Skeletal muscle tissue (tissue), 4 donors: Measurements from ENCODE around the gene FGF21. TPM values are rescaled to one million over a fixed set of nuclear protein-coding genes. Genes with fewer than 3 reads are reported as not detected.
"Not testable (repeated sequence)": the region's sequence is repeated elsewhere in the genome, so short reads cannot be mapped to it uniquely, and the experiment has no call there.

Source experiments
- H3K27ac ChIP-seq: one replicate; pipeline ENCODE4 v1.7.0; 2013; ENCODE audit warnings: mild to moderate bottlenecking, low read depth, low read length, inconsistent platforms
- H3K27me3 ChIP-seq, 3 donors: one replicate each; pipeline ENCODE4 v1.7.0; 2013; ENCODE audit warnings: low read length in 3 of 3; ENCODE audit not compliant: control insufficient read depth in 3 of 3, insufficient read depth in 3 of 3
- H3K36me3 ChIP-seq, 3 donors: one replicate each; pipeline ENCODE4 v1.7.0; 2013; ENCODE audit warnings: low read length in 3 of 3; ENCODE audit not compliant: control insufficient read depth in 3 of 3, insufficient read depth in 3 of 3
- H3K4me1 ChIP-seq, 3 donors: one replicate each; pipeline ENCODE4 v1.7.0; 2013; ENCODE audit warnings: low read length in 3 of 3, mild to moderate bottlenecking in 3 of 3; ENCODE audit not compliant: control insufficient read depth in 3 of 3, insufficient read depth in 3 of 3
- H3K4me3 ChIP-seq, 3 donors: one replicate each; pipeline ENCODE4 v1.7.0; 2013; ENCODE audit warnings: low read length in 3 of 3
- H3K9ac ChIP-seq, 3 donors: one replicate each; pipeline ENCODE4 v1.7.0; 2013; ENCODE audit warnings: low read length in 3 of 3, mild to moderate bottlenecking in 3 of 3, moderate library complexity in 2 of 3, low read depth in 1 of 3
- H3K9me3 ChIP-seq, 3 donors: one replicate each; pipeline ENCODE4 v1.7.0; 2013; ENCODE audit warnings: low read length in 3 of 3; ENCODE audit not compliant: control insufficient read depth in 3 of 3
- total RNA-seq: library from RNA; depleted of rRNA; stranded (reverse); fragments of >200 nt; gene quantifications from one replicate; pipeline ENCODE4 v1.2.3, GENCODE V29; 2014
- donor health status: Osteomylitis.

The FGF21 gene
- total RNA-seq, 1 donor from 2014 or later, result not detected

- Histone ChIP-seq H3K9ac (peak overlapping the region; percentile 32 to 99 (median 97)), H3K4me1 (peaks cover 51 to 72% (median 55%) of the 10 kb centered on the region in 3 donors), H3K4me3 (peak overlapping the region; percentile 85 to 88 (median 86)), H3K27ac (peak overlapping the region; percentile 97)
- H3K36me3 ChIP-seq, H3K9me3 ChIP-seq, H3K27me3 ChIP-seq: not testable (repeated sequence)
Measured at GRCh38 chr19:48718106-48718505, 37.2 kb upstream of the FGF21 start.

- Histone ChIP-seq H3K9ac (peak overlapping the region; percentile 94 to 99 (median 97)), H3K27ac (peak overlapping the region; percentile 97), H3K9me3 (no peaks in the 10 kb centered on the region), H3K27me3 (no peaks in the 10 kb centered on the region), H3K4me1 (peaks cover 46 to 66% (median 54%) of the 10 kb centered on the region in 3 donors), H3K4me3 (peak overlapping the region; percentile 85 to 88 (median 86)), H3K36me3 (peaks cover 0 to 5% (median 4%) of the 10 kb centered on the region in 3 donors)
Measured at GRCh38 chr19:48718711-48719231, 36.6 kb upstream of the FGF21 start.

DNA sequence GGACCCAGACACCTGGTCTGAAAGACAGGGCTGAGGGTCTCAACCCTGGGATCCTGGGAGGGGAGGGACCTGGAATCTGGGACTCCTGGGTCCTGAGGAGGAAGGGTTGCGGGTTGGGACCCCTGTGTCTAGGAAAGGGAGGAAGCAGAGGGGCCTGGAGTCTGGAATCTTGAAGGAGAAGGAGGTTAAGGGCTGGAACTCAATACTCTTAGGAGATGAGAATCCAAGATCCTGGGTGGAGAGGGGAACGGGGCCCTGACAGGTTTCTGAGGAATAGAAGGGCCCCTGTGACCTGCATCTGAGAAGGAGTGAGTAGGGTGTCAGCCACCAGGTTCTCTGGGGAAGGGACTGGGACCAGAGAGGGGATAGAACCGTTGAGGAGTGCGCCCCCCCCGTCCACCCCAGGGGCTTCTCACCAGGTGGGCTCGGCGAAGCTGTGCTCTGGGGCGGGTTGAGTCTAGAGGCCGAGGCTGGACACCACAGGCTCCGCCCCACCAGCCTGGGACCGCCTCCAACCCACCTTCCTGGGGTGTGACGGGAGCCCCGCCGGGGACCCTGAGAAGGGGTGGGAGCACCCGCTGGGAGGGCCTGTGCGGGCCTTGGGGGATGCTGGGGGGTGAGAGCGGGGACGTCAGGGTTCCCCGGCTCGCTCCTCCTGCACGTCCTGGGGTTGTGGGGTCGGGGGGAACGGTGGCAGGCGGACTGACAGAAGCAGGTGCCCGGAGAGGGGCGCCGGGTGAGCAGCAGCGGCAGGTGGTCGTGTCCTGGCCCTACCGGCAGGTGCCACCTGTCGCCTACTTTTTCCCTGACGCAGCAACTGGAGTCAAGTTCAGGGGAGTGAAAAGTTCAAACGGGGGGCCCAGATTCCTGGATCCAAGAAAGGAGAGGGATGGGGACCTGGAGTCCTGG is 35.8 kb upstream of the FGF21 start, which contains the start of gene MAMSTR:
Gene MAMSTR (minus strand): TSS at position 463 of the 909 bp plus-strand sequence. CDS start 694 bp downstream, outside the sequence.
- H3K36me3 ChIP-seq, result peaks cover 0 to 5% (median 4%) of the 10 kb centered on the region in 3 donors
- peak within 1 kb of the TSS; percentile 97 for H3K27ac ChIP-seq
- H3K9me3 ChIP-seq, result no peaks in the 10 kb centered on the region
- peaks cover 50 to 68% (median 56%) of the 10 kb centered on the region in 3 donors for H3K4me1 ChIP-seq
- no peaks in the 10 kb centered on the region for H3K27me3 ChIP-seq
- H3K9ac ChIP-seq, result peak within 1 kb of the TSS; percentile 94 to 99 (median 97)
- H3K4me3 ChIP-seq, result peak within 1 kb of the TSS; percentile 85 to 88 (median 86)

- peaks cover 46 to 66% (median 52%) of the 10 kb centered on the region in 3 donors for H3K4me1 ChIP-seq
- peaks cover 0 to 6% (median 3%) of the 10 kb centered on the region in 3 donors for H3K36me3 ChIP-seq
- H3K9ac ChIP-seq, result peak overlapping the region; percentile 94 to 99 (median 97)
- no peaks in the 10 kb centered on the region for H3K9me3 ChIP-seq
- peak overlapping the region; percentile 85 to 88 (median 86) for H3K4me3 ChIP-seq
- no peaks in the 10 kb centered on the region for H3K27me3 ChIP-seq
- H3K27ac ChIP-seq, result peak overlapping the region; percentile 97
Measured at GRCh38 chr19:48720251-48720612, 35.1 kb upstream of the FGF21 start.

- H3K4me1 ChIP-seq, result peaks cover 41 to 63% (median 47%) of the 10 kb centered on the region in 3 donors
- H3K9me3 ChIP-seq, result no peaks in the 10 kb centered on the region
- H3K27me3 ChIP-seq, result no peaks in the 10 kb centered on the region
- H3K9ac ChIP-seq, result peak overlapping the region; percentile 94 to 99 (median 97)
- H3K4me3 ChIP-seq, result peak overlapping the region; percentile 85 to 88 (median 86)
- H3K27ac ChIP-seq, result peak overlapping the region; percentile 97
- H3K36me3 ChIP-seq, result peaks cover 0 to 4% (median 0%) of the 10 kb centered on the region in 3 donors
Measured at GRCh38 chr19:48720613-48721296, 34.6 kb upstream of the FGF21 start.

GRCh38 chr19:48722196-48722708 is 33.1 kb upstream of the FGF21 start:
- Histone ChIP-seq H3K4me1 (peaks cover 28 to 48% (median 34%) of the 10 kb centered on the region in 3 donors), H3K9ac (no peak overlapping the region), H3K27ac (no peak overlapping the region), H3K9me3 (no peaks in the 10 kb centered on the region), H3K27me3 (no peaks in the 10 kb centered on the region), H3K36me3 (peaks cover 0 to 4% (median 0%) of the 10 kb centered on the region in 3 donors), H3K4me3 (no peak overlapping the region)

DNA sequence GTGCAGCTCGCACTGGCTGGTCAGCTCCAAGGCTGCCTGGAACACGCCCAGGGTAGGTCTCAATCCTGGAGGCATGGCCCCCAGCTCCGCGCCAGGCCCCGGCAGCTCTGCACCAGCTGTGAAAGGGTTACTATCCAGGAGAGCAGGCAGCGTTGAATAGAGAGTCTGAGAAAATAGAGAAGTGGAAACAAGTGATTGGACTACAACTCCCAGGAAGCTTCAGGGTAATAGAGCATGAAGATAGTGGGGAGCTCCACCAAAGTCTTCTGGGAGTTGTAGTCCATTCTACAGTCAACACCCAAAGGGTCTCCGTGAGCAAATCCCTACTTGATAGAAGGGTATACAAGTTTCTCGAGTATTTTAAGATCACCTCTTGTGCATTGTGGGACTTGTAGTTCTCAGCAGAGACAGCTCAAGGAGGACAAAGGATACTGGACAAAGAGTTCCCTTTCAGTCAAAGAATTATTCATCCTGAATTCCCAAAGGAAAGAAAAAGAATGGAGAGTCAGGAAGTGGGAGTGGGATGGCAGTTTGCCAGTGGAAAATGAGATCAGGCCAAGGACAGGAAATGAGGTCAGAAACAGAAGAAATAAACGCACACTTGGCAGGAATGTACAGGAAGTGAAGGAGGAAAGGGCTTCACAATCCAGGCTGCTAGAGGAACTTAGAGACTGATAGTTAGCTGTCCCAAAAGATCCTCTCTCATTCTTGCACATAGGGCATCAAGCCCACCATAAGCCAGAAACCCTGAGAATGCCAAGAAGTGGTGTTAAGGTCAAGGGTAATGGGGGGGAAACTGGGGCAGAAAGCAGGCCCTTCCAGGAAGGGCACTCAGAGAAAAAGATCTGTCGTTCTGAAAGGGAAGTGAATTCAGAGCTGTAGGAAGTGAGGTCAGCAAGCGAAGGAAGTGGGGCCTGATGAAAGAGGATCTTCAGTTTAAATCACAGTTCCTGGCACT is 30.2 kb upstream of the FGF21 start:
- Histone ChIP-seq H3K9me3 (no peaks in the 10 kb centered on the region), H3K4me3 (peak overlapping the region in 1 of 3 donors; percentile 41), H3K27ac (peak overlapping the region; percentile 79), H3K27me3 (no peaks in the 10 kb centered on the region), H3K9ac (peak overlapping the region in 1 of 3 donors; percentile 47), H3K36me3 (peaks cover 0 to 2% (median 0%) of the 10 kb centered on the region in 3 donors), H3K4me1 (peaks cover 13 to 26% (median 14%) of the 10 kb centered on the region in 3 donors)

- Histone ChIP-seq H3K9me3 (no peaks in the 10 kb centered on the region), H3K27me3 (no peaks in the 10 kb centered on the region), H3K27ac (peak overlapping the region; percentile 79), H3K9ac (no peak overlapping the region), H3K36me3 (peaks cover 0 to 2% (median 0%) of the 10 kb centered on the region in 3 donors), H3K4me1 (peaks cover 8 to 14% (median 9%) of the 10 kb centered on the region in 3 donors), H3K4me3 (no peak overlapping the region)
Measured at GRCh38 chr19:48726556-48726955, 28.8 kb upstream of the FGF21 start.
